Colon (tissue), 2 donors: ENCODE results near the gene LRRC42.

Experiments
- FAIRE-seq: peaks from 2 replicates; lab custom pipeline; 2012; peaks lifted over from hg19 to GRCh38; lab: Jason Lieb, UNC
- donor health status: control.
- donor health status: control.

Gene LRRC42

GRCh38 chr1:54004481-54005049 is 58.4 kb downstream of the LRRC42 start:
- FAIRE-seq = no peak

DNA sequence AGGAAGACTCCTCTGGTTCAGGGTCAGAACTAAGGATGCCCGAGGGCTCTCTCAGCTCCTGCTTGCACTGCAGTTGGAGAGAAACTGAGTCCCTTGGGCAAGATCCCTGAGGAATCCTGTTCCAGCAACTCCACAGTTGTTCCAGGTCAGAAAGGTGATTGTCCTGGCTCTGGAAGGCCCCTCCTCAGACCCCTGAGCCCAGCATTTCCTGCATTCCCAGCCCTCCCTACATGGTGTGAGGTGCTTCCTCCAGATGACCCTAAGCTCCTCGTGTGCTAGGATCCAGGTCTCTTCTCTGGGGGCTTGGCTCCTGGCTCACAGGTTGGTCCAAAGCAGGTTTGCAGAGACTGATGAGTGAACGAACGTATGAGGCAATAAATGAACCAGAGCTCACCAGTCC is 60.4 kb downstream of the LRRC42 start:
- no peak for FAIRE-seq

GRCh38 chr1:54007613-54008012 is 61.5 kb downstream of the LRRC42 start:
- no peak for FAIRE-seq

DNA sequence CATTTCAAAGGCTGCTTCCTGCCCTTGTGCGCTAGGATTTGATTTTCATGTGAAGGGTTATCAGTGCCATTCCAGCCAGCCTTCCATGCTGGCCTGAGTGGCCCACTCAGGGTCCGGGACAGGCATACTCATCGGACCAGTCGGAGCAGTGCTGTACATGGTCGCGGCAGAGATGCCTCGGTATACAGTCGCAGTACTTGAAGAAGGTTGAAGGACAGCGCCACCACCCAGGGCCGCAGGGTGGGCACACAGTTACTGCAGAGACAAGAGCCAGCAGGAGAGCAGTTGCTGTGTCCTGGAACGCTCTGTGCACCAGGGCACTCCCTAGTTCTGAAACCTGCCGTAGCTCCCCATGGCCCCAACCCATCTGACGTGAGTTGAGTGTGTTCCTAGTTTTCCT is 62.7 kb downstream of the LRRC42 start:
- FAIRE-seq = no peak

- no peak for FAIRE-seq
These were observed 63.3 kb downstream of the LRRC42 start for GRCh38 chr1:54009406-54009805.

DNA sequence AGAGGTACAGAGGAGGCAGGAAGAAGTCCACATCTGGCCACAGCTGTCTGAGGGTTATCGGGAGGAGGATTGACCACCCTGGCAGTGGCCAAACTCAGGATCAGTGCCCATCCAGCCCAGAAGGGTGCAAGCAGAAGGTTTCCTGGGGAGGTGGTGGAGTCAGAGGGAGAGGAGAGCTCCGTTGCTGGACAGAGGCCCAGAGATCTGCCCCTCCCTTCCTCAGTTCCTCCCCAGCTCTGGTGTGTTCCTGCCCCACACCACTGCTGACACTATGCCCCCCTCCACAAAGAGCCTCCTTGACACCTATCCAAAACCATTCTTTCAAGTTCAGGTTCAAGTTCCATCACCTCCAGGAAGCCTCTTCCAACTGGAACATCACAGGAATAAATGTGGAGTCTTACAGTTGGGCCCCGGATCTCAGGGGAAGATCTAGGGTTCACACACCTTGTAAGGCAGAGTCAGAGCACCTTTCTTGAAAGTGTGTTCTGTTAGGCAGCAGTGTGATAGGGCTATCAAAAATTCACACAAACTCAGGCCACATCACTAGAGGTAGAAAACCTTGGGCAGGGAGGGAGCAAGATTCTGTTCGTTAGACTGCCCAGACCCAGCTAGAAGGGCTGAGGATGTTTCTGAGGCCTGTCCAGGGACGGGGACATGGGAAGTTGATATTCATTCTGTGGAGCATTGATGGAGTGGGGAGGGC is 64.4 kb downstream of the LRRC42 start:
- FAIRE-seq = no peak

DNA sequence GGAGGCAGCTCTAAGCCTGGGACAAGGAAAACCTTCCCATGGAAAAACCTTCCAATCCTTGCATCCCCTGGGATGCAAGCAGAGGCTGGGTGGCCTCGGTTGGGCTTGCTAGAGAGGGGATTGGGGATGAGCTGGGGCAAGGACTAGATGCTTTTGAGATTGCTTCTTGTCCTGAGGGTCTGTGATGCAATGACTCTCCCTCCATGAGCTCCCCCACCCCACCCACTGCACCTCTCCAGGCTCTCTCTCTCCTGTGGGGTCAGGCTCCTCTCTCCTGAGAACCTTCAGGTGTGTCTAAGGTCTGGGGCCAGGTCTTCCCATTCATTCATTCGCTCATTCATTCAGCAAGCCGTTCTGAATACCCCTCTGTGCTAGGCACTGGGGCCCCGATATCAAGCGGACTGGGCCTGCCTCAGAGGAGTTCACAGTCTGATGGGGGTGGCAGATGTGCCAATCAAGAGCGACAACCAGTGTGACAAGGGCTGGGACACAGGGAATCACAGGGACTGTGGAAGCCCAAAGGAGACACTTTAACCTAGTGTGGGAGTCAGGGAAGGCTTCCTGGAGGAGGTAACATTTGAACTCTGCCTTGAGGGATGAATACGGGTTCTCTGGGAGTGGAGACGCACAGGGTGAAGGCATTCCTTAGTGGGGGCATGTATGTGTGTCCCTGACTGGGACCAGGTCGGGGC is 65.3 kb downstream of the LRRC42 start:
- FAIRE-seq = no peak

DNA sequence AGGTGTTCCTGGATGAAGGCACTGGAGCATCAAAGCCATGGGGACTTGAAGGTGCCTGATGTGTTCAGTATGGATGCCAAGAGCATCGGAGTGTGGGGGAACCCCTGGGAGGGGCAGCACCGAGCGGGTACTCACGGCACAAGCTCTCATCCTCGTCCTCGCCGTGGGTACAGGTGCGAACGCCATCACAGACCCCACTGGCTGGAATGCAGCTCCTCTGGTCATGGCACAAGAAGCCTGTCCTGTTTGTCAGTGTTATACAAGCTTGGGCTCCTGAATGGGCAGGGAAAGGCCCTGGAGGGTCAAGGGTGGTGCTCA is 65.8 kb downstream of the LRRC42 start:
- FAIRE-seq = no peak

DNA sequence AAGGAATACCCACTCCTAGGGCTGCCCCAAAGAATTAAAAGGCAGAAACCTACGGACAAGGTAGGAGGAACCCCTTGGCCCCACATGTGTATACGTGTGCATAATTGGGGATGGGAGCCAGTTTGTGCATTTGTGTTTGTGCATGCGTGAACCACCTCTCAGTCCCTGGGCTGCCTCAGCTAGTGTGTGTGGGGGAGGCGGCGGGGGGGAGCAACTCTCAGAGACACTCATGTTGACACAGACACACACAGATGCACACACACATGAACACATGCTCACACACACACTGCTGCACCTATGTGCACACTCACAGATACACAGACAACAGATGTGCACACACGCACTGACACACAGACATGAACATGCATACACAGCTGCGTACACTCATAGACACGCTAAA is 66.7 kb downstream of the LRRC42 start:
- no peak for FAIRE-seq

DNA sequence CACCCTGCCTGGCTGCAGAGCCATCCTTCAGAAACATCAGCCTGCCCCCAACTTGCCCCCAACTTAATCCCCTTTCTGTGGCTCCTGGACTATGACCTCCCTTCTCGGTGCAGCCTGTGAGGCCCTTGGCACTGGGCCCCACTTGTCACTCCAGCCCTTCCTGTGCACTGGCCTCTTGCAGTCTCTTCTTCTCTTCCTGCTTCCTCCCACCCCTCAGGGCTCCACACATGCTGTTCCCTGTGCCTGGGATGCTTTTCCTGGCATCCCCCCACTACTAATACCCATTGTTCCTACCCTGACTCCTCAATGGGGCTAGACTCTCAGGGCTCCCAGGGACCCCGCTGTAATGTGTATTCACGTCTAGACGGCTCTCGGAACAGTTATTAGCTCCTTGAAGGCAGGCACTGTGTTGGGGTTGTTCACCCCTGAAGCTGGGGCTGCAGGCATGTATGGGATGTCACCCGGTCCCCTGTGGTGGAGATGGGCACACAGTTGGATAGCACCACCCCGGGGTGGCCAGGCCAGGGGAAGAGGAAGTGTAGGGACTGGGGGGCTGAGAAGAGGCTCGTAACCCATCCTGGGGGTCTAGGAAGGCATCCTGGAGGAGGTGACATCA is 67.4 kb downstream of the LRRC42 start:
- FAIRE-seq = no peak

- no peak for FAIRE-seq
These were observed 68.0 kb downstream of the LRRC42 start for GRCh38 chr1:54014009-54014629.

GRCh38 chr1:54016343-54017282 is 70.5 kb downstream of the LRRC42 start:
- FAIRE-seq = no peak
